Left lung (tissue), 10 donors: ENCODE results near the gene GPR3. TPM values are rescaled to one million over a fixed set of nuclear protein-coding genes. Genes with fewer than 3 reads are reported as not detected.
"Not testable (repeated sequence)": the region's sequence is repeated elsewhere in the genome, so short reads cannot be mapped to it uniquely, and the experiment has no call there.

Experiments used
- ATAC-seq: fragments of 200-7000 bp; cut with Tn5 transposase; one replicate; pipeline ENCODE4 v1.9.1; 2020; ENCODE audit warnings: moderate library complexity
- DNase-seq, 4 donors: peaks; one replicate each; pipeline ENCODE4 v3.0.0-alpha.2; 2013 to 2020
- H3K27ac ChIP-seq, 2 donors: fragments of 200-600 bp; sonication (generic) in 1 of 2; one replicate each; pipeline versions ENCODE4 v1.5.0 to v1.8.0; 2020 to 2021
- H3K27me3 ChIP-seq, 2 donors: fragments of 200-600 bp; sonication (generic) in 1 of 2; one replicate each; pipeline versions ENCODE4 v1.5.0 to v1.8.0; 2020 to 2021
- H3K36me3 ChIP-seq, 2 donors: fragments of 200-600 bp; sonication (generic) in 1 of 2; one replicate each; pipeline versions ENCODE4 v1.5.0 to v1.8.0; 2020 to 2021
- H3K4me1 ChIP-seq, 2 donors: fragments of 200-600 bp; one replicate each; pipeline ENCODE4 v1.8.0; 2021
- H3K4me3 ChIP-seq, 2 donors: fragments of 200-600 bp; sonication (generic) in 1 of 2; one replicate each; pipeline versions ENCODE4 v1.5.0 to v1.8.0; 2020 to 2021; ENCODE audit warnings: mild to moderate bottlenecking in 1 of 2
- H3K9me3 ChIP-seq, 2 donors: fragments of 200-600 bp; sonication (generic) in 1 of 2; one replicate each; pipeline versions ENCODE4 v1.5.0 to v1.8.0; 2020 to 2021
- CTCF ChIP-seq, 2 donors: fragments of 200-600 bp; sonication (generic) in 1 of 2; IDR thresholded peaks; one replicate each; pipeline versions ENCODE4 v1.5.0 to v1.8.0; 2021; ENCODE audit warnings: antibody characterized with exemption in 2 of 2
- intact Hi-C, 2 donors: fragments of 100-400 bp; cut with DNase I; formaldehyde crosslinking; loops; one replicate each; pipeline versions ENCODE4 v1.11.2 to v1.14.2; 2022
- polyA plus RNA-seq, 6 donors: library from polyadenylated mRNA; unstranded; fragments of 120-200 nt; gene quantifications; one replicate each; pipeline ENCODE4 v1.2.1, GENCODE V29; 2013; ENCODE audit not compliant: insufficient read length in 6 of 6
- total RNA-seq, 2 donors: library from RNA; stranded (reverse); fragmentation: NEBNext Ultra II Directional; extraction: Animal tissue kit (Norgen Biotek cat#: 25700); gene quantifications; one replicate each; pipeline ENCODE4 v1.2.1, GENCODE V29; 2021
- donor health status: DM: no; HTN: yes; CAD: no.
- donor health status: DM: no; HTN: no; CAD: no.

Gene GPR3
- total and polyA plus RNA-seq, 8 donors, result 0.16 to 1.7 (median 0.97) TPM

DNA sequence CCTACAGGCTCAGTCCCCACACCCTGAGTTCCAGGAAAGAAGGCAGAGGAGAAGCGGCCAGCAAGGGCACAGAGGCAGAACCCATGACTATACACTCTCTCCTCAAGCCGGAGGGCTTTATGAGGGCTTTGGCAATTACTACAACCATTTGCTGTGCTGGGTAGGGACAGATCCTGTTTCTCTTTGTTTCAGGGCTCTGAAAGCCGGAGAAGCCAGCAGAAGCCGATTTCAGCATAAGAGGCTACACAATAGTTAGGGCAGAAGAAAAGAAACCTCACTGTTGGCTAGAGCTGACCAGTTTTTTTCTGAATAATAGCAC lies 13.9 kb downstream of the GPR3 start:
- Histone ChIP-seq H3K27me3 (no peaks in the 10 kb centered on the region), H3K4me1 (peaks cover 26 to 41% of the 10 kb centered on the region in 2 donors), H3K36me3 (peaks cover 0 to 69% of the 10 kb centered on the region in 2 donors), H3K27ac (no peak overlapping the region), H3K4me3 (no peak overlapping the region), H3K9me3 (no peaks in the 10 kb centered on the region)
- intact Hi-C loops, result loop anchor here in 1 of 2 donors (10.0 kb wide), 1 partner anchor 258 kb away; no protein-coding TSS in a partner anchor
- no peak for TF ChIP-seq CTCF (IDR thresholded peaks at IDR 0.05)
- no peak for ATAC-seq
- no peak for DNase-seq

DNA sequence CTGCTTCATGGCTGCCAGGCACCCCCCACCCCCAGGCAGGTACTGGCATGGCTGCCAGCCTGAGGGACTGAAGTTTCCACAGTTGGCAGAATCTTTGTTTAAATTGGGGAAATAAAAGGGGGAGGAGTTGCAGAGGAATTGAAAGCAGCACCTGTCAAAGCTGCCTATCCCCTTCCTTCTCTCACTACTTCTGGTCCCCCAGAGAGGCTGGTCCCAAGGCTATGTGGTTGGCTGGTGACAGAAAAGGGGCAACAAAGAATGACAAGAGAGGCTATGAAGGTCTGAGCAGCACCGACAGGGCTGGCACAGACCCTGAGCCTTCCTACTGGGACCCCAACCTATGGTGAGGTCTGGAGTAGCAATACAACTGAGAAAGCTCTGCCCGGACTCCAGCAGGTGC lies 14.4 kb downstream of the GPR3 start:
- H3K27me3 ChIP-seq, H3K4me3 ChIP-seq, H3K27ac ChIP-seq, ATAC-seq, H3K9me3 ChIP-seq, DNase-seq: not testable (repeated sequence)
- intact Hi-C loops, result loop anchor here in 1 of 2 donors (10.0 kb wide), 1 partner anchor 258 kb away; no protein-coding TSS in a partner anchor
- Histone ChIP-seq H3K4me1 (peaks cover 26 to 37% of the 10 kb centered on the region in 2 donors), H3K36me3 (peaks cover 0 to 74% of the 10 kb centered on the region in 2 donors)

- no peaks in the 10 kb centered on the region for H3K9me3 ChIP-seq
- peaks cover 18 to 24% of the 10 kb centered on the region in 2 donors for H3K4me1 ChIP-seq
- no peak overlapping the region for H3K27ac ChIP-seq
- H3K4me3 ChIP-seq, result no peak overlapping the region
- TF ChIP-seq CTCF (IDR thresholded peaks at IDR 0.05), result no peak
- H3K27me3 ChIP-seq, result no peaks in the 10 kb centered on the region
- DNase-seq, result no peak
- no peak for ATAC-seq
- intact Hi-C loops, result loop anchor here in 1 of 2 donors (10.0 kb wide), 1 partner anchor 257 kb away; no protein-coding TSS in a partner anchor
- H3K36me3 ChIP-seq, result peaks cover 0 to 87% of the 10 kb centered on the region in 2 donors
Observed at GRCh38 chr1:27408151-27408550, 15.7 kb downstream of the GPR3 start.

- no peaks in the 10 kb centered on the region for H3K9me3 ChIP-seq
- peaks cover 7 to 9% of the 10 kb centered on the region in 2 donors for H3K4me1 ChIP-seq
- no peak for ATAC-seq
- intact Hi-C loops, result loop anchor here in 1 of 2 donors (10.0 kb wide), 1 partner anchor 255 kb away; no protein-coding TSS in a partner anchor
- H3K4me3 ChIP-seq, result no peak overlapping the region
- no peak overlapping the region for H3K27ac ChIP-seq
- peaks cover 0 to 100% of the 10 kb centered on the region in 2 donors for H3K36me3 ChIP-seq
- no peak for TF ChIP-seq CTCF (IDR thresholded peaks at IDR 0.05)
- DNase-seq, result no peak
- H3K27me3 ChIP-seq, result no peaks in the 10 kb centered on the region
Observed at GRCh38 chr1:27409669-27410068, 17.2 kb downstream of the GPR3 start.

GRCh38 chr1:27410709-27411108 lies 18.3 kb downstream of the GPR3 start:
- peaks cover 0 to under 1% of the 10 kb centered on the region in 2 donors for H3K4me1 ChIP-seq
- intact Hi-C loops, result no loop called here
- no peaks in the 10 kb centered on the region for H3K27me3 ChIP-seq
- H3K36me3 ChIP-seq, result peaks cover 0 to 100% of the 10 kb centered on the region in 2 donors
- H3K9me3 ChIP-seq, result no peaks in the 10 kb centered on the region
- H3K4me3 ChIP-seq, result no peak overlapping the region
- no peak for ATAC-seq
- DNase-seq, result no peak
- H3K27ac ChIP-seq, result no peak overlapping the region
- no peak for TF ChIP-seq CTCF (IDR thresholded peaks at IDR 0.05)

DNA sequence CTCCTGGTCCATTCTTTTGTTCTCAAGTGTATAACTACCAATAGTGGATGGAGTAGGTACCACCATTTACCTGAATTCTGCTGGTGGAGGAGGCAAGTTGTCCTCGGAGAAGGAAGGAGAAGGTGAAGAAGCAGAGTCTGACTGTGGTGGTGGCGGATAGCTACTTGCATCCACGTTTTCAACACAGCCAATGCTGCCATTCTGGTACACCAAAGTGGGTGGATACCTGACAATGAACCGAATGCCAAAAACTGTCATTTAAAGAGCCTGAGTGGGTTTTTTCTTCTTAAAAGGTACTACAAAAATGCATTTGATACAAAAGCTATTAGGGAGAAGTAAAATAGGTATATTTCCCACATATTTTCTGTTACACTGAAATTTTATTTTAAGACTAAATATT lies 20.1 kb downstream of the GPR3 start:
- Histone ChIP-seq H3K36me3 (peaks cover 0 to 100% of the 10 kb centered on the region in 2 donors), H3K9me3 (no peaks in the 10 kb centered on the region), H3K4me3 (no peak overlapping the region), H3K4me1 (peaks cover 0 to 17% of the 10 kb centered on the region in 2 donors), H3K27me3 (no peaks in the 10 kb centered on the region), H3K27ac (no peak overlapping the region)
- DNase-seq, result no peak
- no peak for TF ChIP-seq CTCF (IDR thresholded peaks at IDR 0.05)
- no peak for ATAC-seq
- intact Hi-C loops, result no loop called here
